Endothelial cell of umbilical vein (primary cell): ENCODE measurements around the gene GLCE. TPM values are rescaled to one million over a fixed set of nuclear protein-coding genes. Genes with fewer than 3 reads are reported as not detected.

ENCODE experiments used
- BruUV-seq: library from RNA; stranded (reverse); fragments of 400-500 nt; replicated peaks from 2 replicates; lab custom pipeline; 2021; lab: Mats Ljungman, UMichigan
- CTCF ChIA-PET: fragments of 300-600, 350-600 bp; sonication (Branson Sonifier 250); formaldehyde crosslinking; loops from one replicate; lab custom pipeline; 2021; ENCODE audit warnings: antibody characterized with exemption, inconsistent platforms; lab: Charles Lee
- POLR2A ChIA-PET: fragments of 300-600, 350-600 bp; sonication (Branson Sonifier 250); formaldehyde crosslinking; loops from one replicate; lab custom pipeline; 2021; ENCODE audit warnings: antibody characterized with exemption, inconsistent platforms; lab: Charles Lee
- DNase-seq: peaks from one replicate; pipeline ENCODE4 v3.0.0-alpha.2; 2011; ENCODE audit warnings: low read depth, low spot score
- FAIRE-seq: peaks from 2 replicates; lab custom pipeline; 2011; peaks lifted over from hg19 to GRCh38; lab: Jason Lieb, UNC
- H2AFZ ChIP-seq: 2 replicates; pipeline ENCODE4 v1.6.0; 2012; ENCODE audit warnings: low read depth, low read length, control low read depth, inconsistent platforms
- H3K27ac ChIP-seq: 2 replicates; pipeline ENCODE4 v1.5.1; 2011; ENCODE audit warnings: low read depth, mild to moderate bottlenecking, control low read depth, low read length, moderate library complexity; ENCODE audit not compliant: insufficient read depth
- H3K27me3 ChIP-seq, 2 experiments: 2 replicates each; pipeline versions ENCODE4 v1.6.0 to v1.6.1; 2011; ENCODE audit warnings: low read length in 2 of 2, mixed read lengths in 1 of 2; ENCODE audit not compliant: control insufficient read depth in 2 of 2, insufficient read depth in 2 of 2
- H3K36me3 ChIP-seq, 2 experiments: 2 replicates in 1 of 2; 3 replicates in 1 of 2; pipeline ENCODE4 v1.5.1; 2011; ENCODE audit warnings: low read length in 2 of 2, mild to moderate bottlenecking in 1 of 2, moderate library complexity in 1 of 2; ENCODE audit not compliant: control insufficient read depth in 2 of 2, insufficient read depth in 2 of 2; ENCODE audit errors: extremely low read depth in 1 of 2
- H3K4me1 ChIP-seq: 3 replicates; pipeline ENCODE4 v1.5.1; 2011; ENCODE audit warnings: mild to moderate bottlenecking, low read length; ENCODE audit not compliant: control insufficient read depth, insufficient read depth; ENCODE audit errors: extremely low read depth
- H3K4me2 ChIP-seq: 2 replicates; pipeline ENCODE4 v1.6.1; 2011; ENCODE audit warnings: low read length, control low read depth, mixed read lengths; ENCODE audit not compliant: insufficient read depth
- H3K4me3 ChIP-seq, 3 experiments: fragments of 200-600 bp in 1 of 3; sonication (generic), shearing (Covaris generic) in 1 of 3; replicated peaks in 1 of 3; 2 replicates each; pipeline ENCODE4 v1.5.1; 2011 to 2016; ENCODE audit warnings: control low read depth in 3 of 3, low read length in 3 of 3, mild to moderate bottlenecking in 2 of 3, inconsistent platforms in 1 of 3, low read depth in 1 of 3, moderate library complexity in 1 of 3; ENCODE audit not compliant: insufficient read depth in 1 of 3
- H3K79me2 ChIP-seq: 2 replicates; pipeline ENCODE4 v1.6.0; 2012; ENCODE audit warnings: low read length, inconsistent platforms; ENCODE audit not compliant: control insufficient read depth, insufficient read depth
- H3K9ac ChIP-seq: replicated peaks from 2 replicates; pipeline ENCODE3; 2011; ENCODE audit warnings: low read length, control low read depth; ENCODE audit not compliant: insufficient read depth; ENCODE audit errors: extremely low read depth
- H3K9me1 ChIP-seq: replicated peaks from 3 replicates; pipeline ENCODE4 v1.6.0; 2011; ENCODE audit warnings: mild to moderate bottlenecking, low read length; ENCODE audit not compliant: control insufficient read depth, insufficient read depth; ENCODE audit errors: extremely low read depth
- H3K9me3 ChIP-seq: replicated peaks from 2 replicates; pipeline ENCODE4 v1.5.1; 2012; ENCODE audit warnings: low read length, inconsistent platforms; ENCODE audit not compliant: control insufficient read depth, insufficient read depth
- H4K20me1 ChIP-seq: replicated peaks from 2 replicates; pipeline ENCODE3; 2011; ENCODE audit warnings: mild to moderate bottlenecking, low read length; ENCODE audit not compliant: control insufficient read depth, insufficient read depth; ENCODE audit errors: extremely low read depth
- EZH2 ChIP-seq: IDR thresholded peaks from 2 replicates; pipeline ENCODE4 v1.6.1; 2012; ENCODE audit warnings: borderline replicate concordance, low read depth, mild to moderate bottlenecking, moderate library complexity, low read length, inconsistent platforms; ENCODE audit not compliant: severe bottlenecking
- FOS ChIP-seq: IDR thresholded peaks from 2 replicates; pipeline ENCODE4 v1.6.1; 2011; ENCODE audit warnings: mild to moderate bottlenecking, low read length, moderate library complexity, borderline replicate concordance; ENCODE audit not compliant: insufficient read depth
- GATA2 ChIP-seq: IDR thresholded peaks from 2 replicates; pipeline ENCODE4 v1.7.0; 2011; ENCODE audit warnings: low read depth, mild to moderate bottlenecking, moderate library complexity, mixed read lengths, low read length; ENCODE audit not compliant: insufficient read length, insufficient read depth
- JUN ChIP-seq: IDR thresholded peaks from 2 replicates; pipeline ENCODE4 v1.6.1; 2011; ENCODE audit warnings: borderline replicate concordance, low read depth; ENCODE audit not compliant: insufficient read length, insufficient read depth
- MAX ChIP-seq: IDR thresholded peaks from 2 replicates; pipeline ENCODE4 v1.6.1; 2011; ENCODE audit not compliant: insufficient read depth, insufficient read length
- MYC ChIP-seq: IDR thresholded peaks from one replicate; pipeline ENCODE4 v1.6.1; 2011; ENCODE audit warnings: mild to moderate bottlenecking, low read depth, low read length
- POLR2A ChIP-seq: IDR thresholded peaks from 2 replicates; pipeline ENCODE4 v1.6.1; 2012; ENCODE audit warnings: low read depth, mild to moderate bottlenecking, control low read depth, low read length
- POLR2AphosphoS5 ChIP-seq: IDR thresholded peaks from 2 replicates; pipeline ENCODE4 v1.6.1; 2012; ENCODE audit warnings: low read depth, mild to moderate bottlenecking, control low read depth, low read length, moderate library complexity; ENCODE audit not compliant: insufficient read depth
- dilution Hi-C: fragments of 300-500 bp; cut with MboI; formaldehyde crosslinking; loops from one replicate; pipeline ENCODE4 v1.15.0; 2019; ENCODE audit warnings: low sequenced_read_pairs; ENCODE audit not compliant: extremely low pct_ligation_motif_present
- intact Hi-C: fragments of 100-400 bp; cut with micrococcal nuclease; formaldehyde crosslinking; loops from one replicate; pipeline ENCODE4 v1.10.0; 2022
- polyA plus RNA-seq, 4 experiments: library from polyadenylated mRNA; depleted of rRNA in 3 of 4; stranded (reverse) in 3 of 4; unstranded in 1 of 4; fragments of >200 nt; gene quantifications; 2 replicates each; pipeline versions ENCODE4 v1.2.1 to v1.2.3, GENCODE V29; 2011 to 2012; ENCODE audit warnings: missing spikeins in 1 of 4
- total RNA-seq: library from RNA; stranded (reverse); gene quantifications from 2 replicates; pipeline ENCODE4 v1.2.3, GENCODE V29; 2021
- TF ChIP-seq, protein P1 (sequence below), 2 donors: IDR thresholded peaks; 1 replicate in 1 of 2; 2 replicates in 1 of 2; pipeline ENCODE4 v1.5.1; 2011; ENCODE audit warnings: low read length in 2 of 2, mild to moderate bottlenecking in 2 of 2, moderate library complexity in 2 of 2, control low read depth in 1 of 2, inconsistent platforms in 1 of 2, low read depth in 1 of 2; ENCODE audit not compliant: insufficient read depth in 1 of 2; ENCODE audit errors: extremely low read depth in 1 of 2

Gene GLCE
- total and polyA plus RNA-seq, 2 donors (not counting 3 experiments of a cell fraction or from before 2014, with no cell fraction given) = 48.1 to 86.6 TPM

DNA sequence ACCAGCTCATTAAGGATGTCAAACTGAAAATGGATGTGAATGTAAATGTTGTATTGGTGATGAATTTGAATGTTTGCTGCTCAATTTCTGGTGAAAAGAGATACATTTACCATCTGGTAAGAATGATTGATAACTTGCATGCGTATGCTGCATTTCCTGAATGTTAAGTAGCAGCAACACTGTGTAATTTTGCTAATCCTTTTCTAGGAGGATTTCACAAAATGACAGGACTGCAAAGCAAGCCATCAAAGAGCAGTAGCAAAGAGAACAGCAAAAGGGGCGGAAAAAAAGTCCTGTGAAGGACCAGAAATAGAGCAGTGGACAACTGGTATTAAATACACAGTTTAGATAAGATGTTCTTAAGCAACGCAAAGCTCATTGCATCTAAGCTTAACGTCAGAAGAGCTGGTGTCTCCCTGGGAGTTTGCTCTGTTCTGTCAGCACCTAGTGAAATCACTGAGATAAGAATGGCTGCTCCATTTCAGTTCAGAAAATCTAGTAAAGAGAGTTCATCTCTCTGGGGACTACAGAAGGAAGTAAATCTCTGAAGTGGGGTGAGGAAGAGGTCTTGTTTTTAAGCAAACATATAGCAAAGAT lies 114.7 kb downstream of the GLCE start:
- dilution Hi-C loops (no loop called here), intact Hi-C loops (no loop called here)
- POLR2A ChIA-PET = no interaction called here
- Histone ChIP-seq H3K9ac (no peak overlapping the region), H4K20me1 (no peaks in the 10 kb centered on the region), H3K27me3 (no peaks in the 10 kb centered on the region), H3K27ac (no peak overlapping the region), H3K9me3 (no peaks in the 10 kb centered on the region), H3K9me1 (no peaks in the 10 kb centered on the region), H3K36me3 (no peaks in the 10 kb centered on the region), H2AFZ (no peak overlapping the region), H3K4me1 (no peaks in the 10 kb centered on the region), H3K4me3 (no peak overlapping the region), H3K79me2 (no peaks in the 10 kb centered on the region), H3K4me2 (no peak overlapping the region)
- no TSS peak for BruUV-seq
- DNase-seq (no peak), FAIRE-seq (no peak)
- CTCF ChIA-PET = interaction anchor here (1.1 to 2.8 kb wide), 4 partner anchors 8 to 240 kb away, joined by 3 to 7 read pairs (median 4); no protein-coding TSS in a partner anchor
- no peak for TF ChIP-seq MYC
- TF ChIP-seq, protein P1, sequence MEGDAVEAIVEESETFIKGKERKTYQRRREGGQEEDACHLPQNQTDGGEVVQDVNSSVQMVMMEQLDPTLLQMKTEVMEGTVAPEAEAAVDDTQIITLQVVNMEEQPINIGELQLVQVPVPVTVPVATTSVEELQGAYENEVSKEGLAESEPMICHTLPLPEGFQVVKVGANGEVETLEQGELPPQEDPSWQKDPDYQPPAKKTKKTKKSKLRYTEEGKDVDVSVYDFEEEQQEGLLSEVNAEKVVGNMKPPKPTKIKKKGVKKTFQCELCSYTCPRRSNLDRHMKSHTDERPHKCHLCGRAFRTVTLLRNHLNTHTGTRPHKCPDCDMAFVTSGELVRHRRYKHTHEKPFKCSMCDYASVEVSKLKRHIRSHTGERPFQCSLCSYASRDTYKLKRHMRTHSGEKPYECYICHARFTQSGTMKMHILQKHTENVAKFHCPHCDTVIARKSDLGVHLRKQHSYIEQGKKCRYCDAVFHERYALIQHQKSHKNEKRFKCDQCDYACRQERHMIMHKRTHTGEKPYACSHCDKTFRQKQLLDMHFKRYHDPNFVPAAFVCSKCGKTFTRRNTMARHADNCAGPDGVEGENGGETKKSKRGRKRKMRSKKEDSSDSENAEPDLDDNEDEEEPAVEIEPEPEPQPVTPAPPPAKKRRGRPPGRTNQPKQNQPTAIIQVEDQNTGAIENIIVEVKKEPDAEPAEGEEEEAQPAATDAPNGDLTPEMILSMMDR (IDR thresholded peaks at IDR 0.05; ENCODE audit: extremely low read depth in 1 of 2, insufficient read depth in 1 of 2, low read depth in 1 of 2, low read length in 2 of 2) = no peak
- TF ChIP-seq GATA2 = no peak
- no peak for TF ChIP-seq POLR2AphosphoS5
- TF ChIP-seq POLR2A = no peak
- TF ChIP-seq EZH2 = no peak
- no peak for TF ChIP-seq FOS
- no peak for TF ChIP-seq JUN
- no peak for TF ChIP-seq MAX
